H9 (cell line): Measurements from ENCODE around the gene SHANK1. TPM values are rescaled to one million over a fixed set of nuclear protein-coding genes. Genes with fewer than 3 reads are reported as not detected.

ENCODE experiments used
- DNase-seq: peaks from one replicate; pipeline ENCODE4 v3.0.0-alpha.2; 2017
- H2AFZ ChIP-seq: one replicate; pipeline ENCODE4 v1.6.1; 2013; ENCODE audit warnings: mild to moderate bottlenecking, low read length, control low read depth, moderate library complexity
- H2AK5ac ChIP-seq: 2 replicates; pipeline ENCODE4 v1.6.1; 2013; ENCODE audit warnings: low read length, control low read depth, mixed read lengths; ENCODE audit not compliant: insufficient read length
- H2BK120ac ChIP-seq: one replicate; pipeline ENCODE4 v1.6.1; 2013; ENCODE audit warnings: low read depth, mild to moderate bottlenecking, low read length, control low read depth, inconsistent platforms; ENCODE audit not compliant: poor library complexity, severe bottlenecking
- H2BK12ac ChIP-seq: 2 replicates; pipeline ENCODE4 v1.6.1; 2013; ENCODE audit warnings: low read length, control low read depth, mixed read lengths, low read depth; ENCODE audit not compliant: insufficient read length
- H2BK15ac ChIP-seq: 2 replicates; pipeline ENCODE4 v1.6.1; 2013; ENCODE audit warnings: low read depth, low read length, control low read depth
- H2BK20ac ChIP-seq: one replicate; pipeline ENCODE4 v1.6.1; 2013; ENCODE audit warnings: low read depth, mild to moderate bottlenecking, low read length, control low read depth, inconsistent platforms; ENCODE audit not compliant: poor library complexity, severe bottlenecking
- H2BK5ac ChIP-seq: 2 replicates; pipeline ENCODE4 v1.6.1; 2013; ENCODE audit warnings: low read length, control low read depth, mixed read lengths; ENCODE audit not compliant: insufficient read length
- H3K14ac ChIP-seq: 2 replicates; pipeline ENCODE4 v1.6.1; 2013; ENCODE audit warnings: low read length, control low read depth; ENCODE audit not compliant: insufficient read depth
- H3K18ac ChIP-seq: 2 replicates; pipeline ENCODE4 v1.6.1; 2013; ENCODE audit warnings: low read depth, mild to moderate bottlenecking, mixed read lengths, low read length, control low read depth; ENCODE audit not compliant: insufficient read length
- H3K23ac ChIP-seq: 2 replicates; pipeline ENCODE4 v1.6.1; 2013; ENCODE audit warnings: low read length, control low read depth, mixed read lengths, low read depth; ENCODE audit not compliant: insufficient read length
- H3K23me2 ChIP-seq: 2 replicates; pipeline ENCODE4 v1.6.1; 2013; ENCODE audit warnings: low read depth, mild to moderate bottlenecking, mixed read lengths, low read length, control low read depth; ENCODE audit not compliant: insufficient read length, poor library complexity, severe bottlenecking
- H3K27ac ChIP-seq: 2 replicates; pipeline ENCODE4 v1.5.1; 2013; ENCODE audit warnings: low read length, control low read depth, mixed read lengths, low read depth; ENCODE audit not compliant: insufficient read length
- H3K27me3 ChIP-seq: 2 replicates; pipeline ENCODE4 v1.6.1; 2013; ENCODE audit warnings: low read length, control low read depth, inconsistent platforms; ENCODE audit not compliant: insufficient read depth
- H3K4ac ChIP-seq: 2 replicates; pipeline ENCODE4 v1.6.1; 2013; ENCODE audit warnings: low read depth, mild to moderate bottlenecking, control low read depth, inconsistent platforms, low read length, moderate library complexity
- H3K4me1 ChIP-seq: 2 replicates; pipeline ENCODE4 v1.6.1; 2013; ENCODE audit warnings: low read length, control low read depth, inconsistent platforms; ENCODE audit not compliant: insufficient read depth
- H3K4me2 ChIP-seq: 2 replicates; pipeline ENCODE4 v1.6.1; 2013; ENCODE audit warnings: low read length, control low read depth, mixed read lengths; ENCODE audit not compliant: insufficient read length, insufficient read depth
- H3K56ac ChIP-seq: 2 replicates; pipeline ENCODE4 v1.6.1; 2013; ENCODE audit warnings: low read depth, mild to moderate bottlenecking, mixed read lengths, low read length, control low read depth; ENCODE audit not compliant: insufficient read length
- H3K79me1 ChIP-seq: 2 replicates; pipeline ENCODE4 v1.6.1; 2013; ENCODE audit warnings: low read depth, mild to moderate bottlenecking, moderate library complexity, low read length, control low read depth, inconsistent platforms; ENCODE audit not compliant: insufficient read depth, poor library complexity, severe bottlenecking
- H3K79me2 ChIP-seq: 2 replicates; pipeline ENCODE4 v1.6.1; 2013; ENCODE audit warnings: low read length, control low read depth, inconsistent platforms; ENCODE audit not compliant: insufficient read depth
- H3K9ac ChIP-seq: 2 replicates; pipeline ENCODE4 v1.6.1; 2013; ENCODE audit warnings: low read length, control low read depth, mixed read lengths; ENCODE audit not compliant: insufficient read length; ENCODE audit errors: extremely low read depth
- H3K9me3 ChIP-seq: one replicate; pipeline ENCODE4 v1.6.1; 2013; ENCODE audit warnings: low read depth, low read length, inconsistent platforms; ENCODE audit not compliant: control insufficient read depth
- H3T11ph ChIP-seq: one replicate; pipeline ENCODE4 v1.6.1; 2013; ENCODE audit warnings: mild to moderate bottlenecking, low read length, control low read depth, inconsistent platforms
- H4K20me1 ChIP-seq: one replicate; pipeline ENCODE4 v1.6.1; 2013; ENCODE audit not compliant: control insufficient read depth, insufficient read length, insufficient read depth
- H4K5ac ChIP-seq: 2 replicates; pipeline ENCODE4 v1.6.1; 2013; ENCODE audit warnings: low read depth, mild to moderate bottlenecking, mixed read lengths, low read length, control low read depth; ENCODE audit not compliant: insufficient read length
- H4K8ac ChIP-seq: replicated peaks from 2 replicates; pipeline ENCODE4 v1.6.1; 2013; ENCODE audit warnings: low read length, control low read depth, mixed read lengths, low read depth; ENCODE audit not compliant: insufficient read length
- H4K91ac ChIP-seq: 2 replicates; pipeline ENCODE4 v1.6.1; 2013; ENCODE audit warnings: low read depth, mild to moderate bottlenecking, moderate library complexity, mixed read lengths, low read length, control low read depth; ENCODE audit not compliant: insufficient read length
- H3K27ac Mint-ChIP-seq, 3 experiments: 2 replicates in 2 of 3; 3 replicates in 1 of 3; pipeline ENCODE4 v1.8.0; 2020 to 2021; ENCODE audit warnings: mixed read lengths in 3 of 3, mild to moderate bottlenecking in 1 of 3, moderate library complexity in 1 of 3
- H3K27me3 Mint-ChIP-seq: 2 replicates; pipeline ENCODE4 v1.8.0; 2021; ENCODE audit warnings: low read depth, mild to moderate bottlenecking, moderate library complexity, mixed read lengths
- H3K36me3 Mint-ChIP-seq, 3 experiments: 2 replicates in 2 of 3; 3 replicates in 1 of 3; pipeline ENCODE4 v1.8.0; 2020 to 2021; ENCODE audit warnings: low read depth in 3 of 3, mixed read lengths in 3 of 3; ENCODE audit not compliant: insufficient read depth in 1 of 3
- H3K4me1 Mint-ChIP-seq, 2 experiments: 2 replicates each; pipeline ENCODE4 v1.8.0; 2020; ENCODE audit warnings: mixed read lengths in 2 of 2
- H3K4me3 Mint-ChIP-seq, 2 experiments: 2 replicates in 1 of 2; 3 replicates in 1 of 2; pipeline ENCODE4 v1.8.0; 2020 to 2021; ENCODE audit warnings: mild to moderate bottlenecking in 2 of 2, mixed read lengths in 2 of 2, moderate library complexity in 1 of 2
- H3K9me3 Mint-ChIP-seq, 2 experiments: 2 replicates in 1 of 2; 3 replicates in 1 of 2; pipeline ENCODE4 v1.8.0; 2020; ENCODE audit warnings: mild to moderate bottlenecking in 2 of 2, mixed read lengths in 2 of 2, moderate library complexity in 1 of 2
- CTCF ChIP-seq: fragments of 200-600 bp; sonication (generic); conservative IDR thresholded peaks from 3 replicates; pipeline ENCODE4 v1.8.0; 2021; ENCODE audit warnings: antibody characterized with exemption, mild to moderate bottlenecking
- WGBS: extraction: QIAGEN DNeasy Blood & Tissue Kit; methylation state at CpG from one replicate; pipeline ENCODE4 v1.1.7; 2013; ENCODE audit warnings: missing lambda C conversion rate, low lambda C conversion rate, mixed read lengths; ENCODE audit not compliant: insufficient read length; ENCODE audit errors: extremely low coverage; 5-methylcytosine and 5-hydroxymethylcytosine counted together
- total RNA-seq: library from RNA; stranded (reverse); gene quantifications from 2 replicates; pipeline ENCODE4 v1.2.1, GENCODE V29; 2021

The SHANK1 gene
- total RNA-seq, 1 experiment from 2014 or later, result 1.7 TPM

GRCh38 chr19:50718255-50719118, 1.1 kb downstream of the SHANK1 start:
- peaks cover 9% of the 10 kb centered on the region; the same call in 1 of the 2 replicates for H3K4me1 ChIP-seq
- H3K27me3 ChIP-seq, result no peaks in the 10 kb centered on the region; the same call in 1 of the 2 replicates
- H3K4me1 Mint-ChIP-seq, result peaks cover 26 to 38% of the 10 kb centered on the region in 2 experiments
- H3K79me1 ChIP-seq, result no peaks in the 10 kb centered on the region
- H3K4me3 Mint-ChIP-seq, result peak overlapping the region; percentile 60 to 86
- WGBS, result no CpG with 5 or more reads among the region's 74 CpGs
- H3K27me3 Mint-ChIP-seq, result peaks cover 83% of the 10 kb centered on the region
- peak overlapping the region; percentile 24 for H3K4me2 ChIP-seq
- no peak overlapping the region for H3K18ac ChIP-seq
- H4K91ac ChIP-seq, result no peak overlapping the region
- H2AFZ ChIP-seq, result no peak overlapping the region
- no peak overlapping the region for H3K23ac ChIP-seq
- H4K5ac ChIP-seq, result no peak overlapping the region
- H3K4ac ChIP-seq, result no peak overlapping the region
- no peak overlapping the region for H3K27ac ChIP-seq
- no peak for DNase-seq
- H2BK5ac ChIP-seq, result no peak overlapping the region
- no peak overlapping the region for H2BK20ac ChIP-seq
- H2BK120ac ChIP-seq, result no peak overlapping the region
- no peak overlapping the region for H4K8ac ChIP-seq
- H4K20me1 ChIP-seq, result no peaks in the 10 kb centered on the region
- TF ChIP-seq CTCF, result no peak
- no peaks in the 10 kb centered on the region for H3K9me3 ChIP-seq
- H3K56ac ChIP-seq, result no peak overlapping the region
- no peak overlapping the region for H2AK5ac ChIP-seq
- H3K9ac ChIP-seq, result no peak overlapping the region
- no peak overlapping the region for H3T11ph ChIP-seq
- no peaks in the 10 kb centered on the region; a peak in 1 of 5 replicates for H3K9me3 Mint-ChIP-seq
- H3K27ac Mint-ChIP-seq, result no peak overlapping the region; a peak in 1 of 7 replicates
- no peaks in the 10 kb centered on the region for H3K36me3 Mint-ChIP-seq
- no peaks in the 10 kb centered on the region for H3K79me2 ChIP-seq
- no peak overlapping the region for H2BK15ac ChIP-seq
- H3K14ac ChIP-seq, result no peak overlapping the region
- H2BK12ac ChIP-seq, result no peak overlapping the region
- no peaks in the 10 kb centered on the region for H3K23me2 ChIP-seq
